DOHH2 (cell line): ENCODE results near the gene NHERF1.

Experiments
- CTCF ChIP-seq: fragments of 200-600 bp; sonication (generic); IDR thresholded peaks from one replicate; pipeline ENCODE4 v1.5.1; 2014; ENCODE audit warnings: antibody characterized with exemption, mild to moderate bottlenecking, low read depth, low read length; ENCODE audit not compliant: poor library complexity, severe bottlenecking
- EZH2phosphoT487 ChIP-seq: fragments of 200-600 bp; sonication (generic); IDR thresholded peaks from 2 replicates; pipeline ENCODE4 v1.6.1; 2017; ENCODE audit warnings: borderline replicate concordance, mild to moderate bottlenecking, antibody characterized with exemption, low read length, moderate library complexity, mixed read lengths

- TF ChIP-seq CTCF (no peak), EZH2phosphoT487 (no peak)
These were observed 35.2 kb upstream of the NHERF1 start for GRCh38 chr17:74713171-74713755.
